GM12891 (cell line): ENCODE results near the gene GUF1.
A peak's percentile ranks its signal among the peaks of the same experiment; 100 is the strongest.

Source experiments
- DNase-seq: peaks from one replicate; pipeline ENCODE4 v3.0.0; 2011; ENCODE audit warnings: low spot score; ENCODE audit not compliant: insufficient read length
- FAIRE-seq: peaks from 2 replicates; lab custom pipeline; 2011; peaks lifted over from hg19 to GRCh38; lab: Jason Lieb, UNC
- PAX5 ChIP-seq: IDR thresholded peaks from 2 replicates; pipeline ENCODE4 v1.6.1; 2011; ENCODE audit warnings: low read length, moderate library complexity, mild to moderate bottlenecking; ENCODE audit not compliant: insufficient read depth, severe bottlenecking
- POLR2A ChIP-seq: IDR thresholded peaks from 2 replicates; pipeline ENCODE4 v1.6.1; 2011; ENCODE audit warnings: low read depth, low read length, control low read depth
- POLR2AphosphoS5 ChIP-seq: IDR thresholded peaks from 2 replicates; pipeline ENCODE4 v1.6.1; 2011; ENCODE audit warnings: low read depth, low read length, control low read depth
- POU2F2 ChIP-seq: IDR thresholded peaks from 2 replicates; pipeline ENCODE4 v1.6.1; 2011; ENCODE audit warnings: low read depth, mild to moderate bottlenecking, control low read depth, low read length, moderate library complexity
- SPI1 ChIP-seq: IDR thresholded peaks from 2 replicates; pipeline ENCODE4 v1.6.1; 2011; ENCODE audit warnings: low read depth, low read length, control low read depth
- TAF1 ChIP-seq: IDR thresholded peaks from 2 replicates; pipeline ENCODE4 v1.6.1; 2011; ENCODE audit warnings: low read depth, low read length, control low read depth

GUF1 gene

DNA sequence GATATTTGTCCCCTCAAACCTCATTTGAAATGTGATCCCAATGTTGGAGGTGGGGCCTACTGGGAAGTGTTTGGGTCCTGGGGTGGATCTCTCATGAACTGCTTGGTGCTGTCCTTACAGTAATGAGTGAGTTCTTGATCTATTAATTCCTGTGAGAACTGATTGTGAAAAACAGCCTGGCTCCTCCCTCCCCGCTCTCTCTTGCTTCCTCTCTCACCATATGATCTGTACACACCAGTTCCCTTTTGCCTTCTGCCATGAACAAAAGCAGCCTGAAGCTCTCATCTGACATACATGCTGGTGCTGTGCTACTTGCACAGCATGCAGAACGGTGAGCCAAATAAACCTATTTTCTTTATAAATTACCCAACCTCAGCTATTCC lies 15.6 kb upstream of the GUF1 start:
- DNase-seq = no peak
- TF ChIP-seq SPI1 (peak; percentile 44; the same call in 1 of the 2 replicates), TAF1 (no peak), POU2F2 (no peak), POLR2A (no peak)

DNA sequence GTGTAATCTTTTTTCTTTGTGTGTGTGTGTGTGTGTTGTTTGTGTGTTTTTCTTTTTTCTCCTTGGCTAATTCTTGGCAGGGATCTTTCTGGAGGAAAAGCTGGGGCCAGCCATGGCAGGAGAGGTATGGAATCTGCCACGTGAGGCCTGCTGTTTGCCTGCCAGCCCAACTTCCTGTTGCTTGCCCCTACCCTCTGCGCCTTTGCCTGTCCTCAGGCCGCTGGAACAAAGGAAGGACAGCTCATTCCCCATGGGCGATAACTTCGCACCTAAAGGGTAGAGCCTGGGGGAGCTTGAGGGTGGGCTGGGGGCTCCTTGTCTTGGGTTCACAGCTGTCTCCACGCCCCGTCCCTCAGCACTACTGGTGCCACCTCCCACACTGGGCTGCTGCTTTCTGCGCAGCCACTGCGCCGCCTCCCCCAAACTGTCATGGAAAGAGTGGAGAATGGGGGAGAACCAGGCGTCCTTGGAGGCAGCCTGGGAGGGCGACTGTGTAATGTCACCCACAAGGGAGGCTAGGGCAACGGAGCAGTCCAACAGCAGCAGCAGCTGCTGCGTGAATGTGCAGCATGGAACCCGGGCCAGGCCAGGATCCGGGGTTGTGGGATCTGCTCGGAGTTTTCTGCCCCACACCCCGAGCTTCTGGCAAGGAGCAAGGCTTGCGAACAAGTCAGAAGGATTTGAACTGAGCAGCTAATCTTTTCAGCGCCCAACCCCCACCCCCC lies 14.5 kb upstream of the GUF1 start:
- FAIRE-seq (no peak), DNase-seq (no peak)
- TF ChIP-seq POU2F2 (no peak), POLR2A (no peak), TAF1 (no peak), SPI1 (no peak), POLR2AphosphoS5 (no peak)

More for the DNA sequence above, 15.6 kb upstream of the GUF1 start:
- no peak for FAIRE-seq

DNA sequence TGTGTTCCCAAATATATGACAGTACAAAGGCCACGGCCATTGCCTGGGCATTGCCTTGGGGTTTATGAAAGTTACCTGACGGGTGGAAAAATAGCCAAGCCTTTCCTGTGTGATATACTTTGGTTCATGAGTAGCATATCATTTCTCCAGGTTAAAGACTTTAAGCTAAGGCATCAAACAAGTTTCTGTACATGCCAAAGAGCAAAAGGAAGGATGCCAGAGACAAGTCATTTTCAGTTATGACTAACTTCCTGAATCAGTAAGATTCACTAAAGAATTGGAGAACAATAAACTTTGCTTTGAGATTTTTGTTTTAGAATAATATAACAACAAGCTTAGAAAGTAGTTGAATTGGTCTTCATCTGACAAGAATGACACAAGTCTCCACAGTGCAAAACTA lies 9.7 kb upstream of the GUF1 start:
- TF ChIP-seq POLR2AphosphoS5 = no peak
- TF ChIP-seq POU2F2 = no peak
- no peak for TF ChIP-seq POLR2A
- TF ChIP-seq PAX5 = no peak
- no peak for TF ChIP-seq TAF1
- TF ChIP-seq SPI1 = no peak
- no peak for FAIRE-seq
- no peak for DNase-seq

DNA sequence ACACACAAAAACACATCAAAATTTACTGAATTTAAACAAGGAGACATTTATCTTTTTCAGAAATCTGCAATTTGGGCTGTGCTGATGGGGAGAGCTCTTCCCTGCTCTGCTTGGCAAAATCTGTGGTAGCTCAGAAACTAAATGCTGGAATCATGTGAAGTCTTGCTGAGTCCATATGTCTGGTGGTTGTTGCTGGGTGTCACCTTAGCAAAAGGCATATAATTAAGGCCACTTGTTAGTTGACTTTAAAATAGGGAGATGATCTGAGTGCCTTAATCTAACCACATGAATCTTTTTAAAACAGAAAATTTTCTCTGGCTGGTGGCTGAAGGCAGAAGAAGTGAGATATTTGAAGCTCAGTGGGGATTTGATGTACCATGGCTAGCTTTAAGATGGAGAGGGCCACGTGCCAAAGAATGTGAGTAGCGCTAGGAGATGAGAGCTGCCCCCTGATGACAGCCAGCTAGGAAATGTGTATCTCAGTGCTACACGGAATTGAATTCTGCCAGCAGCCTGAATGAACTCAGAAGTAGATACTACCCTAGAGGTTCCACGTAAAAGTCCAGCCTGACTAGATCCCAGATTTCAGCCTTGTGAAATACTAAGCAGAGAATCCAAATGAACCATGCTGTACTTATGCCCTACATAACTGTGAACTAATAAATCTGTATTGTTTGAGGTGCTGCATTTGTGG lies 7.6 kb upstream of the GUF1 start:
- FAIRE-seq = no peak
- no peak for TF ChIP-seq TAF1
- no peak for DNase-seq

DNA sequence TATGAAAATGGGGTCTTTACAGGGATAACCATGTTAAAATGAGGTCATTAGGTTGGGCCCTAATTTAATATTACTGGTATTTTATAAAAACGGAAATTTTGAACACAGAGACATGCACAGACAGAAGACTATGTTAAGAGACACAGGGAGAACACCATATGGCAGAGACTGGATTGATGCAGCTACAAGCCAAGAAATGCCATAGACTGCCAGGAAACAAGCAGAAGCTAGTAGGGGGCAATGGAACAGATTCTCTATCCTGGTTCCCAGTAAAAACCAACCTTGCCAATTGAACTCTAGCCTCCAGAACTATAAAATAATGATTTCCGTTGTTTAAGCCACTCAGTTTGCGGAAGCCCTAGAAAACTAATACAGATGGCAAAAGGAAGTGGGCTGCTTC lies 6.6 kb upstream of the GUF1 start:
- DNase-seq = no peak
- TF ChIP-seq POU2F2 (no peak), SPI1 (no peak), POLR2AphosphoS5 (no peak), PAX5 (no peak), POLR2A (no peak)
- FAIRE-seq = no peak

DNA sequence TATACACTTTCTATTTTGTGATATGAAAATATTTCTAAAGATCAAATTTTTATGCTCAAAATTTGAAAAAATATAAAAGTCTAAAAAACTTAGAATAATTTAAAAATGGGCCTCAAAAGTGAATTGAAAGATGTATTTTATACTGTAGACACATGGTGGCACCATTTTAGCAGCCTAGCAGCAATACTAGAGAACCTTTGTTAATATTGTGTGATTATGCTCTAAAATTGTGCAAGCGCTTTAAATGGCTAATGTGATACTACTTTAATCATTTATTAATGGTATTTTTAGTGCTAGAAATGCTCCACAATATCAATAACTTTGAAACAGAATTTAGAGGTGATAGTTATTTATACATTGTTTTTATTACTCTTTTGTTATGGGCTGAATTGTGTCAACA lies 3.7 kb upstream of the GUF1 start:
- DNase-seq (no peak), FAIRE-seq (no peak)
- no peak for TF ChIP-seq TAF1
- TF ChIP-seq POU2F2 = no peak
- no peak for TF ChIP-seq POLR2AphosphoS5
- no peak for TF ChIP-seq SPI1
- no peak for TF ChIP-seq PAX5

DNA sequence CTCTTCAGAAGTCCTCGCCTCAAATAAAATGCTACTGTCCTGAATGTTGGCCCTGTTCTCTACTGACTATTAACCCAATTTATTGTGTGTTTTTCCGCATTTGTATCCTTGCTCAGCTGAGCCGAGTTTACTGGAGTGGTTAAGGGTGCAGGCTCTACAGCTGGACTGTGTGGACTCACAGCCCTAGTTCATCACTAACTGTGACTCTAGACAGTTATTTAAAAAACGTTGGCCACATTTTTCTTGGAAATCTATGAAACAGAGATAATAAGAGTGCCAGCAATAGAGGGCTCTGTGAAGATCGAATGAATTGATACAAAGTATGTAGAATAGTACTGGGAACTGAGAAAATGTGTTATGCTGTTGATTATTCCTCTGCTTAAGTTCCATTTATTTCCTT lies 2.9 kb upstream of the GUF1 start:
- DNase-seq (no peak), FAIRE-seq (no peak)
- TF ChIP-seq POU2F2 (no peak), POLR2A (no peak), PAX5 (no peak), POLR2AphosphoS5 (no peak)

DNA sequence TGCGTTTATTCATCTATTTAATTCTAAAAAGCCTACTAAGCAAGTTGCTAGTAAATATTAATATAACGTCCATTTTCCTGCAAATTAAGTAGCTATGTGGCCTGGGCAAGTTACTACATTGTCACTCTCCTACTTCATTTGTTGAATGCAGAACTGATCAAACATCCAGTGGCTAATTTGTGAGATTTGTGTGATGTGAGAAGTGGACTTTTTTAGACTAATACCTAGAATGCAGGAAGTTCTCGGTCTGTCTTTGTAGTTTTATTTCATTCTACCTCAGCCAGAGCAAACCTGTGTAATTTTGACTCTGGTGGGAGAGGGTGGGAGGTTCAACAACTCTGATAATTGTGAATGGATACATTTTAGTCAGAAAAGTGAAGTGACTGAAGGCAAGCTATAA lies 840 bp downstream of the GUF1 start:
- DNase-seq (no peak), FAIRE-seq (no peak)
- TF ChIP-seq SPI1 (peak; percentile 29; the same call in 1 of the 2 replicates), POLR2A (no peak), PAX5 (no peak)

DNA sequence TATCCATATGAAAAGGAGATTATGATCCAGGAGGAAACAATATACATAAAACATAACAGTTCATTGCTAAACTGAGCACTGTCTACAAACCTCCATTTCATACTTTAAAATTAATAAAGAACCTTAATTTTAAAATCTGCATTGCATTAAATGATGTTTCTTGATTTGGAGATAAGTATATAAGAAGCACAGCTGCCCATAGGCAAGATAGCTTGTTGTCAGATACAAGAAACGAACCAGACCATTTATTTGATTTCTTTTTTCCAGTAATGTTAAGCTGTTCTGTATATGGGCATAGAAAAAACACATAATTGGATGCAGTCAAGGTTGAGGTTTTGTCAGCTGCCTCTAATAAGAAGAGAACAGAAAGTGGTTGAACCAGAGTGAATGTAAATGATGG lies 6.4 kb downstream of the GUF1 start:
- no peak for TF ChIP-seq POU2F2
- TF ChIP-seq POLR2AphosphoS5 = no peak
- no peak for TF ChIP-seq POLR2A
- no peak for TF ChIP-seq SPI1
- no peak for TF ChIP-seq TAF1
- no peak for TF ChIP-seq PAX5
- DNase-seq (no peak), FAIRE-seq (no peak)

DNA sequence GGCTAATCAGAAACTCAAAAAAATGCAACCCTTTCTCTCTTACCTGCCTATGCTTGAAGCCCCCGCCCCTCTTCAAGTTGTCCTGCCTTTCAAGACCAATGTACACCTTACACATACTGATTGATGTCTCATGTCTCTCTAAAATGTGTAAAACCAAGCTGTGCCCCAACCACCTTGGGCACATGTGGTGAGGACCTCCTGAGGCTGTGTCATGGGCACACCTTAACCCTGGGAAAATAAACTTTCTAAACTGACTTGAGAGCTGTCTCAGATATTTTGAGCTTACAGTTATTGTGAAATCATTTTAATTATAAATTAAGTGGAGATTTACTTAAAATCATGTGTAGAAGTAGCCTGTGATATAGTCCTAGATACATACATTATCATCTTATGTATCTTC lies 22.2 kb downstream of the GUF1 start:
- no peak for FAIRE-seq
- DNase-seq = no peak
- TF ChIP-seq POU2F2 = no peak
- TF ChIP-seq PAX5 = no peak
- TF ChIP-seq SPI1 = no peak
- no peak for TF ChIP-seq POLR2AphosphoS5
- no peak for TF ChIP-seq POLR2A
- TF ChIP-seq TAF1 = no peak

DNA sequence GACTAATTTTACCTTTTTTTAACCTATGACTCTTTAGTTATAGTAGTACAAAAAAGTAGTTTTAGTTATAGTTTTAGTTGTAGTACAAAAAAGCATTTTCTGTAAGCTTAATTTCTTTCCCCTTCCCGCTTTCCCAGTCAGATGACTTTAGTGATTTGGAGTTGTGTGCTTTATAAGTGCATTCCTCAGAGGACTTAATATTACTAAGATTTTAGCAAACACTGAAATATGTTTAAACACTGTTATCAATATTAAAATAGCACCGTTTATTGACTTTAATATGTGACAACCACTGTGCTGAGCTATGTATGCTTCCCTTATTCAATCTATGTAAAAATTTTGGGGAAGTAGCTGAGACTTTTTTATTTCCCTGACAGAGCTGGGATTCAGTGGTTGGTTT lies 22.8 kb downstream of the GUF1 start:
- DNase-seq (no peak), FAIRE-seq (no peak)
- TF ChIP-seq POU2F2 (no peak), SPI1 (no peak), TAF1 (no peak), POLR2AphosphoS5 (no peak), POLR2A (no peak), PAX5 (no peak)
